Lower leg skin (tissue), 3 donors: ENCODE results near the gene SCARB2.

Experiments used
- POLR2A ChIP-seq, 2 donors: fragments of 450-650 bp; IDR thresholded peaks; one replicate each; pipeline ENCODE4 v1.6.1; 2016 to 2017; ENCODE audit warnings: antibody characterized with exemption in 2 of 2, mild to moderate bottlenecking in 1 of 2, moderate library complexity in 1 of 2
- TF ChIP-seq, protein P1 (sequence below), 3 donors: fragments of 450-650 bp; IDR thresholded peaks; one replicate each; pipeline ENCODE4 v1.5.1; 2016; ENCODE audit warnings: antibody characterized with exemption in 3 of 3, mild to moderate bottlenecking in 3 of 3, moderate library complexity in 2 of 3

- no peak for TF ChIP-seq POLR2A (IDR thresholded peaks at IDR 0.05)
- TF ChIP-seq, protein P1, sequence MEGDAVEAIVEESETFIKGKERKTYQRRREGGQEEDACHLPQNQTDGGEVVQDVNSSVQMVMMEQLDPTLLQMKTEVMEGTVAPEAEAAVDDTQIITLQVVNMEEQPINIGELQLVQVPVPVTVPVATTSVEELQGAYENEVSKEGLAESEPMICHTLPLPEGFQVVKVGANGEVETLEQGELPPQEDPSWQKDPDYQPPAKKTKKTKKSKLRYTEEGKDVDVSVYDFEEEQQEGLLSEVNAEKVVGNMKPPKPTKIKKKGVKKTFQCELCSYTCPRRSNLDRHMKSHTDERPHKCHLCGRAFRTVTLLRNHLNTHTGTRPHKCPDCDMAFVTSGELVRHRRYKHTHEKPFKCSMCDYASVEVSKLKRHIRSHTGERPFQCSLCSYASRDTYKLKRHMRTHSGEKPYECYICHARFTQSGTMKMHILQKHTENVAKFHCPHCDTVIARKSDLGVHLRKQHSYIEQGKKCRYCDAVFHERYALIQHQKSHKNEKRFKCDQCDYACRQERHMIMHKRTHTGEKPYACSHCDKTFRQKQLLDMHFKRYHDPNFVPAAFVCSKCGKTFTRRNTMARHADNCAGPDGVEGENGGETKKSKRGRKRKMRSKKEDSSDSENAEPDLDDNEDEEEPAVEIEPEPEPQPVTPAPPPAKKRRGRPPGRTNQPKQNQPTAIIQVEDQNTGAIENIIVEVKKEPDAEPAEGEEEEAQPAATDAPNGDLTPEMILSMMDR (IDR thresholded peaks at IDR 0.05) = no peak
Observed at GRCh38 chr4:76246025-76246424, 32.4 kb upstream of the SCARB2 start.
